Measurements from ENCODE around the gene SNRNP27.

DNA sequence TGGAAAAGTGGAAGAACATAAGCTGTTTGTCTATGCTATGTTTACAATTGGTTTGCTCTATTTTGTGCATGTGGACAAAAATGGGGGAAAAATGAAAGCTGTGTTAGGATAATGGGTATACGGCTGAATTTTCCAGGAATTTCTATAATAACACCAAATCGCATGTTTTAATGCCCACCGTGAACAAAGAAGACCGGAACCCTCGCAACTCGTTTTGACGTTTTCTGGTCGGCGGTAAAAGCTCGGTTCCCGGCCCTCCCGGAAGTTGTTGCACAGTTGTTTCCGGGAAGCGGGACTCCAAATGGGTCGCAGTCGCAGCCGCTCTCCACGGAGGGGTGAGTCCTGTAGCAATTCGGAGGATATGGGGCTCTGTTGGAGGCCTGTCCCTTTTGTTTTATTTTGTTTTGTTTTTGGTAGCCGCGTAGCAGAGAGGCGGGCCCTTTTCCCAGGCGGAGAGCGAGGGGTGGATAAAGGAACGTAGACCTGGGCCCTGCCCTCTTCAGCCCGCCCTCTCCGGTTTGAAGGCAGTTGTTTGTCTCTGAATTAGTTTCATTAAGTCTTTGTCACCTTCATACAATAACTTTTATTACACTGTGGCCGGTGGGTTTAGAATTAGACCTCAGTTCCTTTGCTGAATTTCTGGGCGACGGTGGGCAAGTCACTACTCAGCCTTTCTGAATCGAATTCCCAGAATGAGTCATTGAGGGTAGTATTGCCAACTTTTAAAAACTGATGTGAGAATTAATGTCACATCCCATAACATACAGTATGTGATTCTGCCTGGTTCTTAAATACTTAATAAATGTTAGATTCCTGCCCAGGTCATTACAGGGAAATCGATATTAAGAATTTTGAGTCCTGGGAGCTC, at the start of gene SNRNP27:
- TF ChIP-seq, protein P1, sequence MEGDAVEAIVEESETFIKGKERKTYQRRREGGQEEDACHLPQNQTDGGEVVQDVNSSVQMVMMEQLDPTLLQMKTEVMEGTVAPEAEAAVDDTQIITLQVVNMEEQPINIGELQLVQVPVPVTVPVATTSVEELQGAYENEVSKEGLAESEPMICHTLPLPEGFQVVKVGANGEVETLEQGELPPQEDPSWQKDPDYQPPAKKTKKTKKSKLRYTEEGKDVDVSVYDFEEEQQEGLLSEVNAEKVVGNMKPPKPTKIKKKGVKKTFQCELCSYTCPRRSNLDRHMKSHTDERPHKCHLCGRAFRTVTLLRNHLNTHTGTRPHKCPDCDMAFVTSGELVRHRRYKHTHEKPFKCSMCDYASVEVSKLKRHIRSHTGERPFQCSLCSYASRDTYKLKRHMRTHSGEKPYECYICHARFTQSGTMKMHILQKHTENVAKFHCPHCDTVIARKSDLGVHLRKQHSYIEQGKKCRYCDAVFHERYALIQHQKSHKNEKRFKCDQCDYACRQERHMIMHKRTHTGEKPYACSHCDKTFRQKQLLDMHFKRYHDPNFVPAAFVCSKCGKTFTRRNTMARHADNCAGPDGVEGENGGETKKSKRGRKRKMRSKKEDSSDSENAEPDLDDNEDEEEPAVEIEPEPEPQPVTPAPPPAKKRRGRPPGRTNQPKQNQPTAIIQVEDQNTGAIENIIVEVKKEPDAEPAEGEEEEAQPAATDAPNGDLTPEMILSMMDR (conservative IDR thresholded peaks at IDR 0.05 in 1 of 2, IDR thresholded peaks at IDR 0.05 in 1 of 2; ENCODE audit: low read depth in 1 of 2, low read length in 2 of 2), result no peak
- TF ChIP-seq EZH2 (IDR thresholded peaks at IDR 0.05; ENCODE audit: low read length, missing control alignments), result no peak
